IMR-90 (cell line): Measurements from ENCODE around the gene DPPA2. TPM values are rescaled to one million over a fixed set of nuclear protein-coding genes. Genes with fewer than 3 reads are reported as not detected.

Source experiments
- ATAC-seq: fragments of 200-7000 bp; cut with Tn5 transposase; 2 replicates; pipeline ENCODE4 v1.9.1; 2020; ENCODE audit warnings: low read depth, mild to moderate bottlenecking, moderate library complexity
- BruUV-seq: library from RNA; stranded (reverse); fragments of 400-500 nt; replicated peaks from 2 replicates; lab custom pipeline; 2021; lab: Mats Ljungman, UMichigan
- CTCF ChIA-PET: fragments of 300-600 bp; formaldehyde crosslinking; extraction: SDS; loops from one replicate; lab custom pipeline; 2021; ENCODE audit warnings: antibody characterized with exemption; lab: Yijun Ruan, JAX
- POLR2A ChIA-PET: fragments of 300-600 bp; sonication (Branson Sonifier 250); formaldehyde crosslinking; loops from one replicate; lab custom pipeline; 2022; ENCODE audit warnings: antibody characterized with exemption; ENCODE audit not compliant: unreplicated experiment; lab: Charles Lee
- DNase-seq: peaks from one replicate; pipeline ENCODE4 v3.0.0; 2013
- H2AFZ ChIP-seq: replicated peaks from 2 replicates; pipeline ENCODE3; 2013; ENCODE audit warnings: low read length, mild to moderate bottlenecking; ENCODE audit not compliant: poor library complexity
- H2AK5ac ChIP-seq: 2 replicates; pipeline ENCODE4 v1.6.1; 2013; ENCODE audit warnings: low read depth, low read length, inconsistent platforms
- H2AK9ac ChIP-seq: replicated peaks from 2 replicates; pipeline ENCODE3; 2013; ENCODE audit warnings: mild to moderate bottlenecking, low read depth, low read length, moderate library complexity; ENCODE audit not compliant: poor library complexity
- H2BK120ac ChIP-seq: 2 replicates; pipeline ENCODE4 v1.6.1; 2013; ENCODE audit warnings: low read depth, low read length, inconsistent platforms
- H2BK15ac ChIP-seq: 3 replicates; pipeline ENCODE4 v1.6.1; 2013; ENCODE audit warnings: low read depth, low read length, inconsistent platforms
- H2BK20ac ChIP-seq: 2 replicates; pipeline ENCODE4 v1.6.1; 2013; ENCODE audit warnings: low read depth, mild to moderate bottlenecking, inconsistent platforms, low read length, moderate library complexity
- H2BK5ac ChIP-seq: 2 replicates; pipeline ENCODE4 v1.6.1; 2013; ENCODE audit warnings: mild to moderate bottlenecking, low read depth, low read length, inconsistent platforms; ENCODE audit not compliant: poor library complexity, severe bottlenecking
- H3K14ac ChIP-seq: replicated peaks from 2 replicates; pipeline ENCODE4 v1.6.1; 2013; ENCODE audit warnings: low read depth, low read length, inconsistent platforms
- H3K18ac ChIP-seq: 2 replicates; pipeline ENCODE4 v1.6.1; 2013; ENCODE audit warnings: low read depth, low read length, control low read depth
- H3K23ac ChIP-seq: 2 replicates; pipeline ENCODE4 v1.6.1; 2013; ENCODE audit warnings: low read depth, low read length, inconsistent platforms
- H3K27ac ChIP-seq: 2 replicates; pipeline ENCODE4 v1.5.1; 2013; ENCODE audit warnings: mild to moderate bottlenecking, control low read depth, low read length; ENCODE audit not compliant: insufficient read depth
- H3K27me3 ChIP-seq: 2 replicates; pipeline ENCODE4 v1.6.1; 2013; ENCODE audit warnings: low read length; ENCODE audit not compliant: control insufficient read depth, insufficient read depth
- H3K36me3 ChIP-seq: 2 replicates; pipeline ENCODE4 v1.6.1; 2013; ENCODE audit warnings: low read length, mixed read lengths; ENCODE audit not compliant: control insufficient read depth, insufficient read depth
- H3K4ac ChIP-seq: 2 replicates; pipeline ENCODE4 v1.6.1; 2013; ENCODE audit warnings: low read depth, low read length, inconsistent platforms
- H3K4me1 ChIP-seq: 2 replicates; pipeline ENCODE4 v1.6.1; 2013; ENCODE audit warnings: low read length, mixed read lengths; ENCODE audit not compliant: control insufficient read depth, insufficient read depth
- H3K4me2 ChIP-seq: 2 replicates; pipeline ENCODE4 v1.6.1; 2013; ENCODE audit warnings: low read depth, mild to moderate bottlenecking, control low read depth, low read length, moderate library complexity
- H3K4me3 ChIP-seq: 2 replicates; pipeline ENCODE4 v1.5.1; 2013; ENCODE audit warnings: low read depth, mild to moderate bottlenecking, control low read depth, low read length, moderate library complexity; ENCODE audit not compliant: insufficient read depth
- H3K56ac ChIP-seq: 2 replicates; pipeline ENCODE4 v1.6.1; 2013; ENCODE audit warnings: low read length, inconsistent platforms; ENCODE audit not compliant: insufficient read depth; ENCODE audit errors: extremely low read depth
- H3K79me1 ChIP-seq, 2 experiments: 2 replicates each; pipeline ENCODE4 v1.6.1; 2013; ENCODE audit warnings: low read length in 2 of 2, inconsistent platforms in 1 of 2, low read depth in 1 of 2
- H3K9ac ChIP-seq: 2 replicates; pipeline ENCODE4 v1.6.1; 2013; ENCODE audit warnings: low read depth, low read length, control low read depth
- H3K9me1 ChIP-seq: 2 replicates; pipeline ENCODE4 v1.6.1; 2013; ENCODE audit warnings: low read length, inconsistent platforms; ENCODE audit not compliant: insufficient read depth
- H3K9me3 ChIP-seq: 2 replicates; pipeline ENCODE4 v1.6.1; 2013; ENCODE audit warnings: low read length; ENCODE audit not compliant: control insufficient read depth, insufficient read depth
- H4K20me1 ChIP-seq: 2 replicates; pipeline ENCODE4 v1.6.1; 2013; ENCODE audit warnings: low read length, inconsistent platforms; ENCODE audit not compliant: insufficient read depth
- H4K5ac ChIP-seq: 2 replicates; pipeline ENCODE4 v1.6.1; 2013; ENCODE audit warnings: mild to moderate bottlenecking, low read depth, low read length, control low read depth
- H4K8ac ChIP-seq, 2 experiments: 2 replicates each; pipeline ENCODE4 v1.6.1; 2013; ENCODE audit warnings: low read depth in 2 of 2, low read length in 2 of 2, control low read depth in 1 of 2, inconsistent platforms in 1 of 2
- H4K91ac ChIP-seq: 2 replicates; pipeline ENCODE4 v1.6.1; 2013; ENCODE audit warnings: low read depth, low read length, inconsistent platforms; ENCODE audit not compliant: insufficient read depth
- CEBPB ChIP-seq: IDR thresholded peaks from 2 replicates; pipeline ENCODE4 v1.6.1; 2012; ENCODE audit warnings: low read depth, low read length, improper control_type of control experiment
- CHD1 ChIP-seq: IDR thresholded peaks from 2 replicates; pipeline ENCODE4 v1.6.1; 2012; ENCODE audit warnings: low read depth, low read length, improper control_type of control experiment
- CTCF ChIP-seq: conservative IDR thresholded peaks from 2 replicates; pipeline ENCODE4 v1.5.1; 2012; ENCODE audit warnings: mild to moderate bottlenecking, low read depth, low read length, improper control_type of control experiment
- ELK1 ChIP-seq: fragments of 150-350 bp; IDR thresholded peaks from 2 replicates; pipeline ENCODE4 v1.6.1; 2016; ENCODE audit warnings: low read depth, mild to moderate bottlenecking, low read length, moderate library complexity, borderline replicate concordance
- FOS ChIP-seq: fragments of 150-350 bp; IDR thresholded peaks from 2 replicates; pipeline ENCODE4 v1.6.1; 2016; ENCODE audit warnings: low read depth, low read length
- MAFK ChIP-seq: IDR thresholded peaks from 2 replicates; pipeline ENCODE4 v1.6.1; 2012; ENCODE audit warnings: low read depth, low read length, improper control_type of control experiment
- MAZ ChIP-seq: IDR thresholded peaks from 2 replicates; pipeline ENCODE4 v1.6.1; 2012; ENCODE audit warnings: low read depth, mild to moderate bottlenecking, low read length, improper control_type of control experiment, moderate library complexity, borderline replicate concordance
- NFE2L2 ChIP-seq: fragments of 150-350 bp; IDR thresholded peaks from 2 replicates; pipeline ENCODE4 v1.6.1; 2016; ENCODE audit warnings: low read depth, mild to moderate bottlenecking, low read length
- POLR2A ChIP-seq: IDR thresholded peaks from 2 replicates; pipeline ENCODE4 v1.6.1; 2012; ENCODE audit warnings: mild to moderate bottlenecking, low read depth, low read length
- RAD21 ChIP-seq: IDR thresholded peaks from 2 replicates; pipeline ENCODE4 v1.6.1; 2012; ENCODE audit warnings: low read length, improper control_type of control experiment
- RCOR1 ChIP-seq: IDR thresholded peaks from 2 replicates; pipeline ENCODE4 v1.6.1; 2012; ENCODE audit warnings: mild to moderate bottlenecking, low read length, improper control_type of control experiment; ENCODE audit not compliant: insufficient replicate concordance
- RFX5 ChIP-seq: IDR thresholded peaks from 2 replicates; pipeline ENCODE4 v1.8.0; 2012; ENCODE audit warnings: low read depth, mild to moderate bottlenecking, low read length, moderate library complexity
- SMC3 ChIP-seq: fragments of 150-350 bp; IDR thresholded peaks from 2 replicates; pipeline ENCODE4 v1.6.1; 2016; ENCODE audit warnings: low read depth, mild to moderate bottlenecking, antibody characterized with exemption, low read length, moderate library complexity
- USF2 ChIP-seq: fragments of 150-350 bp; IDR thresholded peaks from 2 replicates; pipeline ENCODE4 v1.6.1; 2017; ENCODE audit warnings: mild to moderate bottlenecking, antibody characterized with exemption, low read length, low read depth
- WGBS, 2 experiments: methylation state at CpG; one replicate each; pipeline versions ENCODE4 v1.1.5 to v1.1.7; 2013; ENCODE audit warnings: missing lambda C conversion rate in 2 of 2; ENCODE audit not compliant: insufficient read length in 1 of 2; ENCODE audit errors: extremely low coverage in 2 of 2; 5-methylcytosine and 5-hydroxymethylcytosine counted together
- dilution Hi-C: fragments of 300-500 bp; cut with HindIII; formaldehyde crosslinking; loops from one replicate; pipeline ENCODE4 v1.14.3; 2018; ENCODE audit warnings: low sequenced_read_pairs; ENCODE audit not compliant: unreplicated experiment
- in situ Hi-C: fragments of 300-500 bp; cut with MboI; formaldehyde crosslinking; loops from 3 replicates; pipeline ENCODE4 v1.14.3; 2019; ENCODE audit warnings: low sequenced_read_pairs, inconsistent platforms, mixed read lengths
- intact Hi-C: fragments of 100-400 bp; cut with micrococcal nuclease; formaldehyde crosslinking; loops from 2 replicates; pipeline ENCODE4 v1.10.0; 2022
- polyA plus RNA-seq, 3 experiments: library from polyadenylated mRNA; depleted of rRNA; stranded (reverse); fragments of >200 nt; gene quantifications; 2 replicates each; pipeline ENCODE4 v1.2.3, GENCODE V29; 2012; ENCODE audit warnings: low replicate concordance in 1 of 3
- total RNA-seq: library from RNA; depleted of rRNA; stranded (reverse); fragments of >200 nt; gene quantifications from 2 replicates; pipeline ENCODE4 v1.2.3, GENCODE V29; 2012

Gene DPPA2
- total and polyA plus RNA-seq, 2 of the 4 experiments (the other 2 are of a cell fraction): not detected

- no peak overlapping the region for H3K18ac ChIP-seq
- no peak overlapping the region for H3K23ac ChIP-seq
- H2AK5ac ChIP-seq: no peak overlapping the region
- no peak overlapping the region for H2BK20ac ChIP-seq
- H4K20me1 ChIP-seq: no peaks in the 10 kb centered on the region
- dilution Hi-C loops (no loop called here), intact Hi-C loops (no loop called here), in situ Hi-C loops (no loop called here)
- no peak overlapping the region for H3K9ac ChIP-seq
- no peak overlapping the region for H2AFZ ChIP-seq
- no peaks in the 10 kb centered on the region for H3K27me3 ChIP-seq
- H3K9me1 ChIP-seq: no peaks in the 10 kb centered on the region
- DNase-seq: no peak
- no peaks in the 10 kb centered on the region for H3K4me1 ChIP-seq
- no peak overlapping the region for H3K56ac ChIP-seq
- H3K27ac ChIP-seq: no peak overlapping the region
- no CpG with 5 or more reads among the region's 5 CpGs for WGBS, 2 experiments
- no peak overlapping the region for H4K5ac ChIP-seq
- H2AK9ac ChIP-seq: no peak overlapping the region
- H3K4me2 ChIP-seq: no peak overlapping the region
- H3K4me3 ChIP-seq: no peak overlapping the region
- no peak overlapping the region for H3K14ac ChIP-seq
- H4K8ac ChIP-seq: no peak overlapping the region
- no peaks in the 10 kb centered on the region for H3K36me3 ChIP-seq
- BruUV-seq: no TSS peak
- no peak for TF ChIP-seq CTCF
- no peak for TF ChIP-seq SMC3
- no peak for TF ChIP-seq MAFK
- no peak for TF ChIP-seq RAD21
- TF ChIP-seq FOS: no peak
- no peak for TF ChIP-seq MAZ
- no peak for TF ChIP-seq USF2
- TF ChIP-seq CHD1: no peak
- no peak for TF ChIP-seq NFE2L2
- TF ChIP-seq RFX5: no peak
- no peak for TF ChIP-seq POLR2A
- TF ChIP-seq ELK1: no peak
- no peak for TF ChIP-seq RCOR1
- TF ChIP-seq CEBPB: no peak
- H2BK120ac ChIP-seq: no peak overlapping the region
- H2BK5ac ChIP-seq: no peak overlapping the region
- ChIA-PET CTCF (no interaction called here), POLR2A (no interaction called here)
- no peak overlapping the region for H3K4ac ChIP-seq
- no peaks in the 10 kb centered on the region for H3K9me3 ChIP-seq
- H3K79me1 ChIP-seq: no peaks in the 10 kb centered on the region
- H4K91ac ChIP-seq: no peak overlapping the region
- no peak overlapping the region for H2BK15ac ChIP-seq
- ATAC-seq: no peak
These were observed 61.5 kb downstream of the DPPA2 start for GRCh38 chr3:109254770-109255169.
